ENCODE results near the gene KRTAP10-9.

KRTAP10-9 gene

DNA sequence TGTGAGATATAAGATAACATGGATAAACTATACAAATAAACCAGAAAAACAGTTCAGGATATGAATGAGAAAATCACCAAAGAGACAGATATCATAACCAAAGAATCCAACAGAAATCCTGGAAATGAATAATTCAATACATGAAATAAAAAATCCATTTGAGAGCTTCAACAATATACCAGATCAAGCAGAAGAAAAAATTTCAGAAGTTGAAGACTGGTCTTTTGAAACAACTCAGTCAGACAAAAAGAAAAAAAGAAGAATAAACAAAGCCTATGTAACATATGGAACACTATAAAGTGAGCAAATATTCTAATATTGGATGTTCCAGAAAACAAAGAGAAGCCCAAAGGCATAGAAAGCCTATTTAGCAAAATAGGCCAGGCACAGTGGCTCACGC is 45.0 kb downstream of the KRTAP10-9 start:
- DNase-seq (ENCODE audit: low read depth), result no peak
- H3K4me3 ChIP-seq (ENCODE audit: control insufficient read depth, low read depth, low read length), result no peak overlapping the region
- TF ChIP-seq, protein P1, sequence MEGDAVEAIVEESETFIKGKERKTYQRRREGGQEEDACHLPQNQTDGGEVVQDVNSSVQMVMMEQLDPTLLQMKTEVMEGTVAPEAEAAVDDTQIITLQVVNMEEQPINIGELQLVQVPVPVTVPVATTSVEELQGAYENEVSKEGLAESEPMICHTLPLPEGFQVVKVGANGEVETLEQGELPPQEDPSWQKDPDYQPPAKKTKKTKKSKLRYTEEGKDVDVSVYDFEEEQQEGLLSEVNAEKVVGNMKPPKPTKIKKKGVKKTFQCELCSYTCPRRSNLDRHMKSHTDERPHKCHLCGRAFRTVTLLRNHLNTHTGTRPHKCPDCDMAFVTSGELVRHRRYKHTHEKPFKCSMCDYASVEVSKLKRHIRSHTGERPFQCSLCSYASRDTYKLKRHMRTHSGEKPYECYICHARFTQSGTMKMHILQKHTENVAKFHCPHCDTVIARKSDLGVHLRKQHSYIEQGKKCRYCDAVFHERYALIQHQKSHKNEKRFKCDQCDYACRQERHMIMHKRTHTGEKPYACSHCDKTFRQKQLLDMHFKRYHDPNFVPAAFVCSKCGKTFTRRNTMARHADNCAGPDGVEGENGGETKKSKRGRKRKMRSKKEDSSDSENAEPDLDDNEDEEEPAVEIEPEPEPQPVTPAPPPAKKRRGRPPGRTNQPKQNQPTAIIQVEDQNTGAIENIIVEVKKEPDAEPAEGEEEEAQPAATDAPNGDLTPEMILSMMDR (conservative IDR thresholded peaks at IDR 0.05; ENCODE audit: control insufficient read depth, insufficient read depth, low read depth, low read length), result no peak

- no peak overlapping the region for H3K4me3 ChIP-seq (ENCODE audit: control insufficient read depth, low read depth, low read length)
- TF ChIP-seq, protein P1 (conservative IDR thresholded peaks at IDR 0.05; ENCODE audit: control insufficient read depth, insufficient read depth, low read depth, low read length), result no peak
- no peak for DNase-seq (ENCODE audit: low read depth)
Observed at GRCh38 chr21:44677881-44678280, 51.0 kb downstream of the KRTAP10-9 start.

Measured in fibroblast of mammary gland (primary cell).